Dermis microvascular lymphatic vessel endothelial cell (primary cell): ENCODE results near the gene ZNF594. TPM values are rescaled to one million over a fixed set of nuclear protein-coding genes. Genes with fewer than 3 reads are reported as not detected.
"Not testable (repeated sequence)": the region's sequence is repeated elsewhere in the genome, so short reads cannot be mapped to it uniquely, and the experiment has no call there.

Experiments used
- DNase-seq, 2 donors: peaks; one replicate each; pipeline versions ENCODE4 v3.0.0 to v3.0.0-alpha.2; 2010; ENCODE audit warnings: low read depth in 2 of 2
- total RNA-seq: library from RNA; depleted of rRNA; stranded (reverse); fragments of >200 nt; gene quantifications from 2 replicates; pipeline ENCODE4 v1.2.1, GENCODE V29; 2014

ZNF594 gene
- total RNA-seq, 1 donor from 2014 or later = 2.8 TPM

GRCh38 chr17:5137511-5138197 is 54.0 kb downstream of the ZNF594 start:
- DNase-seq = not testable (repeated sequence)

- not testable (repeated sequence) for DNase-seq
Measured at GRCh38 chr17:5136580-5137412, 54.9 kb downstream of the ZNF594 start.

DNA sequence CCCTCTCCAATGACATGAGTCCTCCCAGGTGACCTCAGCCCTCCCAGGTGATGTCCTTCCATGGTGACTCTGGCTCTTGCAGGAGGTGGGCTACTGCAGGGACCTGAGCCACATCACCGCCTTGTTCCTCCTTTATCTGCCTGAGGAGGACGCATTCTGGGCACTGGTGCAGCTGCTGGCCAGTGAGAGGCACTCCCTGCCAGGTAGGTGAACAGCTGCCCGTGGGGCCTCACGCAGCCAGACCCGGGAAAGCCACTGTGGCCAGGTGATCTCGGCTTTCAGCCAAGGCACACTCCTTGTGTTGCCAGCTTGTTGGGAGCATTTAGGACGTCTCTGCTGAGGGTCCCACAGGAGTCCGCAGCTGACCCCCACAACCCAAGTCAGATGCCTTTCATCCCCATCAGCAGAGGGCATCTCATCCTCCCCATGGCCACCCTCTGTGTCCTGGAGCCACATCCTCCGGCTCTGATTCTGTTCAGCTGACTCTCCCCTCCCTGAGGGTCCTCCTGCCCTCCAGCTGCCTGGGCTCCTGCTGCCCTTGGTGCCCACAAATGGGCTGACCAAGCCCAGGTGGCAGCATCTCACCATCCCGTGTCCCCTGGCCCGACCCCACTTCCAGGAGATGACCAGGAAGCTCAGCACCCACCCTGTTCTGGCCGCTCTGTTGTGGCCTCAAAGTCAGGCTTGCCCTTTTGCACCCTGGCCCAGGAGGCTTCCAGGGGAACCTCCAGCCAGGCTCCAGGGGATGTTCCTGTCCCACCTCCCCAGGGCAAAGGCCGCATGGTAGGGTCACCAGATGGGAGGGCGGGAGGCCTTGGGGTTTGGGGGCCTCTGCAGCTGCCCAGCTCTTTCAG is 55.7 kb downstream of the ZNF594 start:
- no peak for DNase-seq

GRCh38 chr17:5135131-5135712 is 56.4 kb downstream of the ZNF594 start:
- not testable (repeated sequence) for DNase-seq

DNA sequence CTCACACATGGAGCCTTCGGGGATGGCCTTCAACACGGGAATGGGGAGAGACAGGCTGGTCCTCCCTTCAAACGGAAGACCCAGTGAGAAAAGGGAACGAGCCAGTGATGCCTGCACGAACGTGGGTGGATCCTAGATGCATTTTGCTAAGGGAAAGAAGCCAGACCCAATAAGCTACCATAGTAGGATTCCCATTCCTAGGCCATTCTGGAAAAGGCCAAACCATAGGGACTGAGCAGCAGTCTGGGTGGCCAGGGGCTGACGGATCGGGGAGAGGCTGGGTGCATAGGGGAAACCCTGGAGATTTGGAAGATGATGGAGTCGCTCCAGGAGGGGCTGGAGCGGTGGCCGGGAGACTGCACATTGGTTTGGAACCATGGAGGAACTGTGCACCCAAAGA is 57.1 kb downstream of the ZNF594 start:
- not testable (repeated sequence) for DNase-seq

DNA sequence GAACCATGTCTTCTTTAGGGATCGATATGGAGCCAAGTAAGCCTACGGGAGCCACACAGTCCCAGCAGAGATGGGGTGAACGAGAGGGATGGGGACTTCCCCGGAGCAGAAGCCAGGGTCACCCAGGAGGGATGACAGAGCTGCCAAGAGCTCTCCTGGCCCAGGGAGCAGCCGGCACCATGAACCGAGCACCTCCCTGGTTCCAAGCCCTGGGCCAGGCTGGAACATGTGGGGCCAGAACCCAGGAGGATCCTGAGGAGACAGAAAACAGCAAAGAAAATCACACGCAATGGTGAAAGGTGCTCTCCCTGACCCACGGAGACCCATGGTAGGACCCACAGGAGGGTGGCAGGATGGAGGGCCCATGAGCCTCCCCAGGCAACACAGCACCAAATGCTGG is 57.7 kb downstream of the ZNF594 start:
- not testable (repeated sequence) for DNase-seq

- DNase-seq = no peak
Measured at GRCh38 chr17:5133311-5133710, 58.4 kb downstream of the ZNF594 start.

DNA sequence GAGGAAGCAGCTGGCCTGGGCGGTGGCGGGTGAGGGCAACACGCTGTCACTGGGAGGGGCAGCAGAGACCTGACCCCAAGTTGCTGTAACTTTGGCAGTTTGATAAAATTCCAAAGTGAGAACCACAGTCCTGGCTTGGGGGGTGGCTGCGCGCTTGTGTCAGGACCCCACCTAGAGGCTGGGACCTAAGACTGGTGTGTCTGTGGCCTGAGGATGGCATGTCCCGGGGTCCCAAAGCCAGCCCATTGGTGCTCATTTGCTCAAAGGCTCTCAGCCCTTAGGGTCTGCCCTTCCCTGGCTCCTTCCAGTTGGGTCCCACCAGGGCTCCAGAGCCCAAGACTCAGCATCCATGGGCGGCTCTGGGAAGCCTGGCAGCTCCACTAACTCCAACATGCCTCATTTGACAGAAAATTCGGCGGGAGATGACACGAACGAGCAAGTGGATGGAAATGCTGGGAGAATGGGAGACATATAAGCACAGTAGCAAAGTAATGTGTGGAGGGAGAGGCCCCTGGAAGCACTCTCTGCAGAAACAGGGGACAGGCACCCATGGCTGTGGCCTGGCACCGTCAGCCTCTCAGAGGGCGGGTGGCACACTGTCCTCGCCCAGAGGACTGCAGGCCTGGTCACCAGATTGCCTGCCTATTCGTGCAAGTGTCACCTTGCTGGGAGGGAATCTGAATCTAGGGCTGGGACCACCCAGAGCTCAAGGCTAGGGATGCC is 59.0 kb downstream of the ZNF594 start:
- not testable (repeated sequence) for DNase-seq

DNA sequence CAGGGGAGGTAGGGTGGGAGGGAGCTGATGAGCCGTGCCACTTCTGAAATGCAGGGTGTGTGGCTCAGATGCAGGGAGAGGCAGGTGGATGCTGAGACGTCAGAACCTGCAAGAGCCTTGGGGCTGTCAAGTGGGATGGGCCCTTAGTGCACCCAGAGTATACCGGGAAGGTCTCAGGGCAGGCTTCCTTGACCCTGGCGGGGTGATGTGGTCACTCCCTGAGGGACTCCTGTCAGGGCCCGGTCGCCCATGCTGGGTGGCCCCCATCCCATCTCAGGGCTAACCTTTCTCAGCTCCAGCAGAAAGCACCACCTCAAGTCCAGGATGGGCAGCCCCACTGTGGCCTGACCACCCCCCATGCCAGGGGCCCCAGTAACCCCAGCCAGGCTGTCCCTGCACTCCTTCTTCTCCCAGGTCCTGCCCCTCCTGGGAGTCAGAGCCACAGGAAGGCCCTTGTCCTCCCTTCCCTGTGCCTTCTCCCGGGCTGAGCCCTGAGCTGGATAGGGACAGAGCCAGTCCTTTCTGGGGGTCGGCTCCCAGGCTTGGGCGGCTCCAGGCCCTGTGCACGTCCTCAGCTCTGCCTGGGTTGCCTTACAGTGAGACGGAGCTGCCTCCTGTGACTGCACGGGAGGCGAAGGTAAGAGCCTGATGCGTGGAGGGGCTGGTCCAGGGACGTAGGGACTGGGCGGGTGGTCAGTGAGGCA is 59.7 kb downstream of the ZNF594 start:
- not testable (repeated sequence) for DNase-seq

GRCh38 chr17:5131146-5131715 is 60.4 kb downstream of the ZNF594 start:
- DNase-seq = no peak

- not testable (repeated sequence) for DNase-seq
Measured at GRCh38 chr17:5130687-5131086, 61.0 kb downstream of the ZNF594 start.

GRCh38 chr17:5130261-5130660 is 61.4 kb downstream of the ZNF594 start:
- not testable (repeated sequence) for DNase-seq

GRCh38 chr17:5129770-5130169 is 61.9 kb downstream of the ZNF594 start:
- not testable (repeated sequence) for DNase-seq

Other genes starting within 250 kb of the ZNF594 start
- gene PFN1, start 243.3 kb downstream of the ZNF594 start, total RNA-seq = 450 and 458 TPM in 2 replicates
- gene ENO3, start 240.7 kb downstream of the ZNF594 start, total RNA-seq = 1.5 and 2.7 TPM in 2 replicates
- gene SPAG7, start 224.1 kb downstream of the ZNF594 start, total RNA-seq = 45.4 and 49.7 TPM in 2 replicates
- 2.3 and 7.5 TPM in 2 replicates for gene CAMTA2, start 204.2 kb downstream of the ZNF594 start, total RNA-seq
- gene INCA1, start 194.3 kb downstream of the ZNF594 start, total RNA-seq = 0.38 and 0.39 TPM in 2 replicates
- 63.5 and 82.7 TPM in 2 replicates for gene KIF1C, start 193.9 kb downstream of the ZNF594 start, total RNA-seq
- gene SLC52A1, start 156.4 kb downstream of the ZNF594 start, total RNA-seq = 0.25 and 0.26 TPM in 2 replicates
- gene ZFP3, start 113.4 kb downstream of the ZNF594 start, total RNA-seq = 0.77 and 1.3 TPM in 2 replicates
- 4.0 and 4.9 TPM in 2 replicates for gene ZNF232, start 80.0 kb downstream of the ZNF594 start, total RNA-seq
- not detected in 2 replicates for gene USP6, start 75.8 kb downstream of the ZNF594 start, total RNA-seq
- gene SCIMP, start 43.0 kb upstream of the ZNF594 start, total RNA-seq = not detected in 2 replicates
- gene RABEP1, start 90.4 kb upstream of the ZNF594 start, total RNA-seq = 28.2 and 32.2 TPM in 2 replicates
- 72.4 and 94.0 TPM in 2 replicates for gene NUP88, start 227.8 kb upstream of the ZNF594 start, total RNA-seq
- 33.5 and 35.3 TPM in 2 replicates for gene RPAIN, start 228.3 kb upstream of the ZNF594 start, total RNA-seq
- 171 and 284 TPM in 2 replicates for gene C1QBP, start 247.3 kb upstream of the ZNF594 start, total RNA-seq